Skin of body (tissue), 2 donors: Measurements from ENCODE around the gene TMEM200A. TPM values are rescaled to one million over a fixed set of nuclear protein-coding genes. Genes with fewer than 3 reads are reported as not detected.

Experiments used
- DNase-seq: peaks from one replicate; lab custom pipeline; 2025; lab: John Stamatoyannopoulos, UW
- total RNA-seq: library from RNA; depleted of rRNA; stranded (reverse); fragments of >200 nt; gene quantifications from one replicate; pipeline ENCODE4 v1.2.3, GENCODE V29; 2014

Gene TMEM200A
- total RNA-seq, 1 donor from 2014 or later, result 9.3 TPM

DNA sequence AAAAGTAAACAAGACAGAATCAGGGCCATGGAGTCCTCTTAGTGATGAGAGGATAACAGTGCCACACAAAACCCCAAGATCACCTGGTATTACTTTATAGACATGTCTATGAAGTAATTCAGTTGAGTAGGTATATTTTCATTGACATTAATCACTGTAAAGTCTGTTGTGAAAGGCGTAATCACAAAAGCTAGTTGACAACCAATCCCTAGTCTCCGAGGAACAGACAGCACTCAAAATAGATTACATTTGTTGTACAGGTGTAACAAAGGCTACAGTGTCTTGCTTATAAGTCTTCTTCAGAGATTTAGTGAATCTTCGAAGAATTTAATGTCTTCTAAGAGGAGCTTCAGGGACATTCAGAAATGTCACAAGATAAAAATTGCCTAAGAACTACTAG, 120.1 kb downstream of the TMEM200A start:
- no peak for DNase-seq

DNA sequence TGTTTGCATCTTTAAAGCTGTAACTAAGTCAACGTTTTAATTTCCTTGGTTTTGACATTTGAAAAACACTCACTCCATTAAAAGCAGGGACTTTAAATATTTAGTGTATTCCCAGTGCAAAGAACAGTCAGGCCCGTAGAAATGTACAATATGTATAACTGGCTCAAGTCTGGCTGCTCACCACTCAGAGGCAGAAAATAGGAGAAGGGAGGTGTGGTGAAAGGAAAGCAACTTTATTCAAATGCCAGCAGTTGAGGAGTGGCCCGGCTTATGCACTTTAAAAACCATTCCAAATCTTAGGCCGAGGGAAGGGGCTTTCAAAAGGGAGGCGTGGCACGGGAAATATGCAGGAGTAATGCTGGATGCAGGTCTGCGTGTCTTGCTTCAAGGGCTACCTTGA, 120.6 kb downstream of the TMEM200A start:
- no peak for DNase-seq

DNA sequence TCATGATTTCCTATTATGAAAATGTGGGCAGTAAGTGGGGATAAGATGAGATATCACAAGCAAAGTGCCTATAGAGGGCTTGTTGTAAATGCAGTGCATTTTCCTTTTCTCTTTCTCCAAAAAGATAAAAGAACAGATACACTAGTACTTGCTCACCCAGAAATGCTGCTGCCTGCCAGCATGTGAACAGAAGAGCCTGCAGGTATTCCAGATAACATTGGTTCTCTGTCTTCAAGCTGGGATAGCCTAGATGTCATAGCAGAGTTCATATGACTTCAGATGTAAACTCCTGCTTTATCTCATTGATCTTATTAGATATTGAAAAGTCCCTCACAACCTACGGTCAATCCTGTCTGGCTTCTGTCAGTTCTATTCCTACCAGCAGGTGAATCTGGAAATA, 123.7 kb downstream of the TMEM200A start:
- no peak for DNase-seq

Other genes starting within 250 kb of the TMEM200A start
- gene SAMD3, start 143.1 kb upstream of the TMEM200A start, total RNA-seq, result 2.6 TPM